Epidermal melanocyte (primary cell): ENCODE measurements around the gene GMDS.

Source experiments
- DNase-seq: peaks from one replicate; pipeline ENCODE4 v3.0.0; 2011; ENCODE audit warnings: low spot score; ENCODE audit not compliant: insufficient read length

Gene GMDS

GRCh38 chr6:1617466-1618310 is 627.7 kb downstream of the GMDS start:
- DNase-seq: no peak

DNA sequence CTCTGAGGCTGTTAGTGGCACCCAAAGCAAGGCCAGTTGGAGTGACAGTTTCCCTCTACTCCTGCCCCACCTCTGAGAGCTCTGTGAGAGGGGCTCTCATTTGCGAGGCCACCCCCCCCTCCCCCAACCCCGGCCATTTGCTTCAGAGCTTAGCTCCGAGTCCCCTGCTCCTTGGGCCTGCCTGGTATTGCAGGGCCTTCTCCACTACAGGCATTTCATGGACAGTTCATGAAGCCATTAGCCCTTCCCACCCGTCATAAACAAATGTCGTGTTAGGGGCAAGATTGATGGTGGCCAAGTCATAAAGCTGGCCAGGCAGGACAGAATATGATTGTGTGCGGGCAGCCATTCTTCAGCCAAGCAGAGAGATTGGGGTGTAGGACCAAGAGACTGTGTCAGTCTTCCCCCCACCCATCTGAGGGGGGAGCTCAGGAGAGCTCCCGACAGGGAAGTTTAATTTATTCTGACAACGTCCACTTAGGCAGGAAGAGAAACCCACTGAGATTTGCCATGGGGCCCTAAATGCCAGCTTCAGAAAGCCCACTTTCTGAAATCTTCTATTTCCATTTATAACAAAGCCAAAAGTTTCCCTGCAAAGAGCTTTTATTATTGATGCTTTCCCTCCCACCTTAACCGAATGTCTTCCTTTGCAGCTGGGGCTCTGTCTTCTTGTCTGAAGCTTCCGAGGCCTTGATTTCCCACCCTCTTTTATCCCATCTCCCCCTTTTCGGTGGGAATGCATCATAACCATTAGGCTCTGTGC is 628.5 kb downstream of the GMDS start:
- DNase-seq: no peak

GRCh38 chr6:1615853-1616420 is 629.5 kb downstream of the GMDS start:
- DNase-seq: no peak

DNA sequence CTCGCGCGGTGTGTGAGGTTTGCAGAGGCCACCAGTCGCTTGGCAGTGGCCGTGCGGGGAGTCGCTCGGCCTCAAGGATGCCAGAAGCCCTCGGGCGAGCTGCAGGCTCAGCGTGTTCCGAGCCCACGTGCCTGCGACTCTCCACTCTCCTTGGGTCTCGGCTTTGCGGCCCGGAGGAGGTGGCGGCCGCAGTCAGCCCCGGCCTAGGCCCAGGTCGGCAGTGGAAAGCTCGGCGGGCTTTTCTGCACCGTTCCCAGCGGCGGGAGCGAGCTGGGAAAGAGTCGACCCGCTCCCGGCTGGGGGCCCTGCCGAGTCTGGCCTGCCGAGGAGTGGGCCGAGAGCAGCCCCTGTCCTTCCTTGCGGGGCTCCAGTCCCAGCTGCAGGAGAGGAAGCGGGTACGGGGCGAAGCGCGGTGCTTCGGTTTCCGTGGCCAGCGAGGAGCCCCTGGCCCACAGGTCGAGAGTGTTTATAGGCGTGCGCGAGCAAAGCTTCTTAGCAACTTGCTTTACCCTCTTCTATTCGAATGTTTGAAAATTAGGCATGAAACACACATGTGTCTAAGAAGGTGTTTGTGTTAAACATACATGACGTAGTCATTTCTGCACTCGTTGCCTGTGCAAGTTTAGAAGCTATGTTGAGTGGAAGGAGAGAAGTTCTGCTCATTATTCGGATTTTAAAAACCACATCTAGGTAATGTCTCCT is 630.1 kb downstream of the GMDS start:
- no peak for DNase-seq

DNA sequence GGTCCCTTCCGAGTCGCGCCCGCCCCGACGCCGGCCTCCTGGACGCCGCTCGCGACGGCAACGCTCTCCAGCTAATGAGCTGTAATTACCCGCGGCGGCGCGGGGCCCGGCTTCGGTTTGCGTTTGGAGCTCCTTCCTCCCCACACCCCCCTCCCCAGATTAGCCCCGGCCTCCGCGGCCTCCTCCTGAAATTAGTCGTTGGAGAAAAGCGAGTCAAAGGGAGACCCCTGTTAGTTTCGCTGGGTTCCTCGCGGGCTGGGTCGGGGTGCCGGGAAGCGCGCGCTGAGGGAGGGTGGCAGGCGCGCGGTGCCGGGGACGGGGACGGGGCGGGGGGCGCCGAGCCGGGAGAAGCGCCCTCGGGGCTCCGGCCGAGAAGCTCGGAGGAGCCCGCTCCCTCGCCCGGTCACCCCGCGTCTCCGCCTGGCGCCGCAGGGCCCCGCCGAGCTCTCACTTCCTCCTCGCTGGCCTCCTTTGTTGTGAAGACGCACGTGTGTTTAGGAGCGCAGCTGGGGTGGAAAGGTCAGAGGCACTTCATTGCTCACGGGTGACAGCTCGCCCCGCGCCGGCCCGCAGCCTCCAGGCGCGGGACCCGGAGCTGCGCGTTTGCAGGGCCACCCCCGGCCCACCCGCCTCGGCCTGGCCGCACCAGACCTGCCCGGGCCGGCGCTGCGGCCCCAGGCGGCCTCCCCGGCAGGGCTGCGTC is 630.8 kb downstream of the GMDS start:
- no peak for DNase-seq

DNA sequence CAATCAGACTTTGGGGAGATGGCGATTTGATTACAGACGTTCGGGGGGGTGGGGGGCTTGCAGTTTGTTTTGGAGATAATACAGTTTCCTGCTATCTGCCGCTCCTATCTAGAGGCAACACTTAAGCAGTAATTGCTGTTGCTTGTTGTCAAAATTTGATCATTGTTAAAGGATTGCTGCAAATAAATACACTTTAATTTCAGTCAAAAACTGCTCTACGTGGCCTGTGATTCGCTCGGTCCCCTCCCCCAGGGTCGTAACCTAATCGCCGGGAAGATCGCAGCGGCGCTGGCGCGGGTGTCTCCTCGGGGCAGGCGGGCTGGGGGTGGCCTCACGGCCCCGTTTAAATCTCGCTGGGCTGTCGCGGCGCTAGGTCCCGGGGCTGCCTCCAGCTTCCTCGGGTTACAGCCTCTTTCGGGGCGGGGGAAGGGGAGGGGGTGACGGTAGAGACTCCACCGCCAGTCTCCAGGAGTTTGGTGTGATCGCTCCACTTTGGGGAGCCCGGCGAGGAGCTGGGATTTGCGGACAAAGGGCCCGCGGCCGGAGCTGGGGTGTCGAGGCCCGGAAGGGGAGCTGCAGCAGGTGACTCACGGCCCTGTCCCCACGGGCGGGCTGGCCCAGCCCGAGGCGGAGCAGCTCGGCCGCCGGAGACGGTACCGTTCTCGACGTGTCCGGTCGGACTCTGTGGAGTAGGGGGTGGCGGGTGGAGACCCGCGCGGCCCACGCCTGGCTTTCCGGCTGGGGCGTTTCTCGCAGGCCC is 631.5 kb downstream of the GMDS start:
- no peak for DNase-seq

- no peak for DNase-seq
These were observed 632.1 kb downstream of the GMDS start for GRCh38 chr6:1613346-1613687.

DNA sequence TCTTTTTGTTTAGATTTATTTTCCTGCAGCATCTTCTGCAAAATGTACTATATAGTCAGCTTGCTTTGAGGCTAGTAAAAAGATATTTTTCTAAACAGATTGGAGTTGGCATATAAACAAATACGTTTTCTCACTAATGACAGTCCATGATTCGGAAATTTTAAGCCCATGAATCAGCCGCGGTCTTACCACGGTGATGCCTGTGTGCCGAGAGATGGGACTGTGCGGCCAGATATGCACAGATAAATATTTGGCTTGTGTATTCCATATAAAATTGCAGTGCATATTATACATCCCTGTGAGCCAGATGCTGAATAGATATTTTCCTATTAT is 632.5 kb downstream of the GMDS start:
- no peak for DNase-seq

DNA sequence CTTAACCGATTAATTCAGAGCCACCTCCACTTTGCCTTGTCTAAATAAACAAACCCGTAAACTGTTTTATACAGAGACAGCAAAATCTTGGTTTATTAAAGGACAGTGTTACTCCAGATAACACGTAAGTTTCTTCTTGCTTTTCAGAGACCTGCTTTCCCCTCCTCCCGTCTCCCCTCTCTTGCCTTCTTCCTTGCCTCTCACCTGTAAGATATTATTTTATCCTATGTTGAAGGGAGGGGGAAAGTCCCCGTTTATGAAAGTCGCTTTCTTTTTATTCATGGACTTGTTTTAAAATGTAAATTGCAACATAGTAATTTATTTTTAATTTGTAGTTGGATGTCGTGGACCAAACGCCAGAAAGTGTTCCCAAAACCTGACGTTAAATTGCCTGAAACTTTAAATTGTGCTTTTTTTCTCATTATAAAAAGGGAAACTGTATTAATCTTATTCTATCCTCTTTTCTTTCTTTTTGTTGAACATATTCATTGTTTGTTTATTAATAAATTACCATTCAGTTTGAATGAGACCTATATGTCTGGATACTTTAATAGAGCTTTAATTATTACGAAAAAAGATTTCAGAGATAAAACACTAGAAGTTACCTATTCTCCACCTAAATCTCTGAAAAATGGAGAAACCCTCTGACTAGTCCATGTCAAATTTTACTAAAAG is 633.0 kb downstream of the GMDS start:
- no peak for DNase-seq

DNA sequence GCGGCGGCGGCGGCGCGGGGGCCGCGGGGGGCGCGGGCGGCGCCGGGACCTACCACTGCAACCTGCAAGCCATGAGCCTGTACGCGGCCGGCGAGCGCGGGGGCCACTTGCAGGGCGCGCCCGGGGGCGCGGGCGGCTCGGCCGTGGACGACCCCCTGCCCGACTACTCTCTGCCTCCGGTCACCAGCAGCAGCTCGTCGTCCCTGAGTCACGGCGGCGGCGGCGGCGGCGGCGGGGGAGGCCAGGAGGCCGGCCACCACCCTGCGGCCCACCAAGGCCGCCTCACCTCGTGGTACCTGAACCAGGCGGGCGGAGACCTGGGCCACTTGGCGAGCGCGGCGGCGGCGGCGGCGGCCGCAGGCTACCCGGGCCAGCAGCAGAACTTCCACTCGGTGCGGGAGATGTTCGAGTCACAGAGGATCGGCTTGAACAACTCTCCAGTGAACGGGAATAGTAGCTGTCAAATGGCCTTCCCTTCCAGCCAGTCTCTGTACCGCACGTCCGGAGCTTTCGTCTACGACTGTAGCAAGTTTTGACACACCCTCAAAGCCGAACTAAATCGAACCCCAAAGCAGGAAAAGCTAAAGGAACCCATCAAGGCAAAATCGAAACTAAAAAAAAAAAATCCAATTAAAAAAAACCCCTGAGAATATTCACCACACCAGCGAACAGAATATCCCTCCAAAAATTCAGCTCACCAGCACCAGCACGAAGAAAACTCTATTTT is 633.7 kb downstream of the GMDS start:
- DNase-seq: no peak

DNA sequence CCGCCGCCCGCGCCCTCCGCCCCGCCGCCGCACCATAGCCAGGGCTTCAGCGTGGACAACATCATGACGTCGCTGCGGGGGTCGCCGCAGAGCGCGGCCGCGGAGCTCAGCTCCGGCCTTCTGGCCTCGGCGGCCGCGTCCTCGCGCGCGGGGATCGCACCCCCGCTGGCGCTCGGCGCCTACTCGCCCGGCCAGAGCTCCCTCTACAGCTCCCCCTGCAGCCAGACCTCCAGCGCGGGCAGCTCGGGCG is 634.2 kb downstream of the GMDS start:
- no peak for DNase-seq

DNA sequence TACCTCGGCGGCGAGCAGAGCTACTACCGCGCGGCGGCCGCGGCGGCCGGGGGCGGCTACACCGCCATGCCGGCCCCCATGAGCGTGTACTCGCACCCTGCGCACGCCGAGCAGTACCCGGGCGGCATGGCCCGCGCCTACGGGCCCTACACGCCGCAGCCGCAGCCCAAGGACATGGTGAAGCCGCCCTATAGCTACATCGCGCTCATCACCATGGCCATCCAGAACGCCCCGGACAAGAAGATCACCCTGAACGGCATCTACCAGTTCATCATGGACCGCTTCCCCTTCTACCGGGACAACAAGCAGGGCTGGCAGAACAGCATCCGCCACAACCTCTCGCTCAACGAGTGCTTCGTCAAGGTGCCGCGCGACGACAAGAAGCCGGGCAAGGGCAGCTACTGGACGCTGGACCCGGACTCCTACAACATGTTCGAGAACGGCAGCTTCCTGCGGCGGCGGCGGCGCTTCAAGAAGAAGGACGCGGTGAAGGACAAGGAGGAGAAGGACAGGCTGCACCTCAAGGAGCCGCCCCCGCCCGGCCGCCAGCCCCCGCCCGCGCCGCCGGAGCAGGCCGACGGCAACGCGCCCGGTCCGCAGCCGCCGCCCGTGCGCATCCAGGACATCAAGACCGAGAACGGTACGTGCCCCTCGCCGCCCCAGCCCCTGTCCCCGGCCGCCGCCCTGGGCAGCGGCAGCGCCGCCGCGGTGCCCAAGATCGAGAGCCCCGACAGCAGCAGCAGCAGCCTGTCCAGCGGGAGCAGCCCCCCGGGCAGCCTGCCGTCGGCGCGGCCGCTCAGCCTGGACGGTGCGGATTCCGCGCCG is 634.7 kb downstream of the GMDS start:
- DNase-seq: no peak

DNA sequence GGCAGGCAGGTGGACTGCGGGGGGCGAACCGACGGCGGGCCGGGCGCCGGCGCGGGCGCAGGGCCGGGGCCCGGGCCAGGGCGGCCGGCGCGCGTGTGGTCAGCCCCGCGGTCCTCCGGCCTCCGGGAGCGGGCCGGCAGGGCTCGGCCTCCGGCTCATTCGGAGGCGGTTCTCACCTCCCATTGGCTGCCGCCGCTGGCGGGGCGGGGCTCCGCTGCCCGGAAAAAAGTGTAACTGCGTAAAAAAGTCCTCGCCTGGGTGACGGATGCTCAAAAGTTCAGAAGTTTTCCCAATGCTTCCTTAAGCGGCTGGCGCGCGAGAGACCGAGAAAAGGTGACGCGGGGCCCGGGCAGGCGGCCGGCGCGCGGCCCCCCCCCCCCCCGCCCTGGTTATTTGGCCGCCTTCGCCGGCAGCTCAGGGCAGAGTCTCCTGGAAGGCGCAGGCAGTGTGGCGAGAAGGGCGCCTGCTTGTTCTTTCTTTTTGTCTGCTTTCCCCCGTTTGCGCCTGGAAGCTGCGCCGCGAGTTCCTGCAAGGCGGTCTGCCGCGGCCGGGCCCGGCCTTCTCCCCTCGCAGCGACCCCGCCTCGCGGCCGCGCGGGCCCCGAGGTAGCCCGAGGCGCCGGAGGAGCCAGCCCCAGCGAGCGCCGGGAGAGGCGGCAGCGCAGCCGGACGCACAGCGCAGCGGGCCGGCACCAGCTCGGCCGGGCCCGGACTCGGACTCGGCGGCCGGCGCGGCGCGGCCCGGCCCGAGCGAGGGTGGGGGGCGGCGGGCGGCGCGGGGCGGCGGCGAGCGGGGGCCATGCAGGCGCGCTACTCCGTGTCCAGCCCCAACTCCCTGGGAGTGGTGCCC is 635.5 kb downstream of the GMDS start, which contains the start of gene FOXC1:
Gene FOXC1 (plus strand): TSS at position 268 of the 849 bp plus-strand sequence. CDS start 531 bp downstream, at position 799.
- DNase-seq: peak; percentile 100

- DNase-seq: no peak
These were observed 636.3 kb downstream of the GMDS start for GRCh38 chr6:1609041-1609647.

DNA sequence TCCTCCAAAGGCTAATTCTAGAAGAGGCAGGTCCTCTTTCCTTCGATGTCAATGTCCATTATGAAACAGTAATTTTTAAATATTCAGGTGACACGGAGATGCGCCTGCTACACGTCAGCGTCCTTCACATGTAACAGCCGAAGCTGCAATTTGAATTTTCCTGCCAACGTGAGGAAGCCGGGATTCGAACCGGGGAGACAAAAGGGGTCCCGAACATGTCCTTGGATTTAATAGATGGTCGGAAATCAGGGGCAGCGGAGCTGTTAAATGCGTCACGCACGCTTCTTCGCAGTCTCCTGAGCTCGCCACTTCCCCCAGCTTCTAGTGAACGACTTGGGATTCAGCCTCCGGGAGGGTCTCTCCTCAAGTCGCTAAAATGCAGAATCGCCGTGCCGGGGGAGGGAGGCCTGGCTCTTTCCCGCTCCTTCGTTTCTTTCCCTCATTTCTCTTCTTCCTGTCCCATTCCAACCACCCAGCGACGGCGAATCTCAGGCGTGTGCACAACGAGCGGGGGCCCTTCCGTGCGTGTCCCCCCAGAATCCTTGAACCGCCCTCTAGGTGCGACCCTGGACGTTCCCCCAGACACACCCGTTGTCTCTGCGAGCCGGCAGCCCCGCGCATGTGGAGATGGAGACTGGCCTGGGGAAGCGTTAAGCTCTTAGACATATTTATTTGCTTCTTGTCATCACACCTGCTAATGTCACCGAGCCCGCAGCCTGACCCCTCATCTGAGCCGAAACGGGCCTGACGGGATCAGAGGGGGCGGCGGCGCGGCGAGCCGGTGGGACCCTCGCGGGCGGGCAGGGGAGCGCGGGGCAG is 637.0 kb downstream of the GMDS start:
- no peak for DNase-seq

GRCh38 chr6:1607516-1608221 is 637.7 kb downstream of the GMDS start:
- DNase-seq: no peak
